OCI-M1 (cell line): Measurements from ENCODE around the gene DGKG.

Experiments
- DNase-seq: peaks from one replicate; lab custom pipeline; 2025; lab: John Stamatoyannopoulos, UW

DGKG gene

GRCh38 chr3:186275436-186275835 lies 86.6 kb downstream of the DGKG start:
- DNase-seq, result no peak

DNA sequence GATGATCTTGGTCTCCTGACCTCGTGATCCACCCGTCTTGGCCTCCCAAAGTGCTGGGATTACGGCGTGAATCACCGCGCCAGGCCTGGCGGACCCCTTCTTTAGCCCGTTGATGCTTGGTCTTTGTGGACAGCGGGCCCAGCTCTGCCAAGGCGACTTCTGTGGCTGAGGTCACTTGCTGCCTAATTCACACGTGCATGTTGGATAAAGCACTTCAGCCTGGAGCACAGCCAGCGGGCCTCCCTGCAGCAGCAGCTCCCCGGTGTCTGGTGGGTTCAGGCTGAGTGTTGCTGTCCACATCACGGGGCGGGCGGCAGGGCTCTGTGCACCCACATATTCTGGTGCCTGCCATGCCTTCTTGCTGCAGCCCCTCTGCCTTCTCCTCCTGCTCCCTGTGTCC lies 88.4 kb downstream of the DGKG start:
- DNase-seq, result no peak

DNA sequence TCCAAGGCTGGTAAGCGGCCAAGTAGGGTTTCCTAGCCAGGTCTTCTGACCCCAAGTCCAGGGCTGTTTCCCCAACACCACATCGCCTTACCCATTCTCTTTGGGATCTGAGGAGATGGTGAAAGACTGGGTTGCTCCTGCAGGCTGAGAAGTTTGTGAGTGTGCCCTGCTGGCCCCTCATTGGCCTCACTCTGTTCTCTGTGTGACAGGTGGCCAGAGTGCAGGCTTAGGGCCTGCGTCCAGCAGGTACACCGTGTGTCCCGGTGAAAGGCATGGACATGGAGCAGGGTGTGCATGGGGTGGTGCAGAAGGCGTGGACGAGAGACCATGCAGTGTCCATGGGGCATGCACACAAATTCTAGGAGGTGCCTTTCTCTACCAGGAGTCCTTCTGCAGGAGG lies 91.3 kb downstream of the DGKG start:
- no peak for DNase-seq

- peak; percentile 17 for DNase-seq
These were observed 93.2 kb downstream of the DGKG start for GRCh38 chr3:186268616-186269448.

DNA sequence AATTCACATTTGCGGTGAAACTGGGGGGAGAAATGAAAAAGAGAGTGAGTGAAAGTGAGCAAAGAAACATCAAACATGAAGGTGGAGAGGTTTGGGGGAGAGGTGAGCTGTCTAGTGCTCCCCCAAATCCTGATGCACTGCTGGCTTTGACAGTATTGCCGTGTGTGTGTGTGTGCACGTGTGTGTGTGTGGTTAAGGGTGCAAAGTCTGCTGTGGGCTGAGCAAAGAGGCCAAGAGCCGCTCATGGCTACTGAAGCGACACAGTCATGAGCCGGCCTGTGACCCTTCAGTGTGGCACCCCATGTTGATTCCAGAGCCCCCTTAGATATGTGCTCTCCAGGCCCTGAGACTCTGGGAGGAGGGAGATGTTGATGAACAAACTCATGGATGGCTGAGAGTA lies 94.3 kb downstream of the DGKG start:
- no peak for DNase-seq

GRCh38 chr3:186264608-186265400 lies 97.2 kb downstream of the DGKG start:
- no peak for DNase-seq

GRCh38 chr3:186261638-186262037 lies 100.4 kb downstream of the DGKG start:
- peak; percentile 0 for DNase-seq

- no peak for DNase-seq
These were observed 101.3 kb downstream of the DGKG start for GRCh38 chr3:186260726-186261125.

- peak; percentile 80 for DNase-seq
These were observed 102.2 kb downstream of the DGKG start for GRCh38 chr3:186259612-186260383.

- DNase-seq, result no peak
These were observed 103.1 kb downstream of the DGKG start for GRCh38 chr3:186258968-186259367.

GRCh38 chr3:186257866-186258265 lies 104.2 kb downstream of the DGKG start:
- no peak for DNase-seq

- DNase-seq, result peak; percentile 24
These were observed 106.2 kb downstream of the DGKG start for GRCh38 chr3:186255703-186256331.

DNA sequence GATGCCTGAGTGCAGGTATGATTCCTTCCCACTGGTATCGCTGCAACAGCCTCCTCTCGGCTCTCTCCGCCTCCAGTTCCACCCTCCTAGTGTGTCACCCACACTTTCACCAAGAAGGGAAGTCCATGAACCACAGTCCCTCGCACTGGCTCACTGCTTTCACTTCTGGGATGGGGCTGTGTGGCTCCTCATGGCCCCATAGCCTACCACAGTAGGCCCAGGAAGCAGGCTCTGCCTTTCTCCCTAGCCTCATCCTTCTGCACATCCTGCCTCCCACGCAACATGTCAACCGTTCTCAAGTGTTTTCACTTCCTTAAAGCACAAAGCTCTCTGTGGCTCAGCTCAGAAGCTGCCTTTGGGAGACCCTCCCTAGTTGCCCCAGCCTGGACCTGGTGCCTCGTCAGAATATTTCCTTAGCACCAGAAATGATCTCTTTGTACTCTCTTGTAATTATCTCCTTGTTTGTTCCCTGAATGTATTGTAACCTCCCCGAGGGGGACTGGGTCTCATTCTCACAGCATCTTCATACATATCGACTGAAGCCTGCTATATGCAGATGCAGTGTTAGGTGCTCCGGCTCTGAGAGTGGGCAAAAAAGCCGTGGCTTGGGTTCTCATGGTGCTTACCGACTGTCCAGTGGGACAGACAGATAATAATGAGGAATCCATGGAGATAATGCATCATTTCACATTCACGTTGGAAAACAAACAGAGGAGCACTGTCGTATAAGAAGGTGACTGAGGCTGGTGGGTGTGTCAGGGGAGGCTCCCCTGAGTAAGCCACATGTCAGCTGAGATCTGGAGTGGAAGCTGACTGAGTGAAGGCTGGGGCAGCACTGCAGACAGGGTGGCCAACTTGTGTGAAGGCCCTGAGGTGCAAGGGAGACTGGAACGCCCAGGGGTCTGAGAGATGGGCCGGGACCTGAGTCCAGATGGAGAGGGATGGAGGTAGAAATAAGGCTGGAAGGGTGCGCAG lies 107.1 kb downstream of the DGKG start:
- DNase-seq, result peak; percentile 41

GRCh38 chr3:186251948-186252619 lies 110.0 kb downstream of the DGKG start:
- DNase-seq, result peak; percentile 71

GRCh38 chr3:186248850-186249249 lies 113.2 kb downstream of the DGKG start:
- DNase-seq, result no peak

DNA sequence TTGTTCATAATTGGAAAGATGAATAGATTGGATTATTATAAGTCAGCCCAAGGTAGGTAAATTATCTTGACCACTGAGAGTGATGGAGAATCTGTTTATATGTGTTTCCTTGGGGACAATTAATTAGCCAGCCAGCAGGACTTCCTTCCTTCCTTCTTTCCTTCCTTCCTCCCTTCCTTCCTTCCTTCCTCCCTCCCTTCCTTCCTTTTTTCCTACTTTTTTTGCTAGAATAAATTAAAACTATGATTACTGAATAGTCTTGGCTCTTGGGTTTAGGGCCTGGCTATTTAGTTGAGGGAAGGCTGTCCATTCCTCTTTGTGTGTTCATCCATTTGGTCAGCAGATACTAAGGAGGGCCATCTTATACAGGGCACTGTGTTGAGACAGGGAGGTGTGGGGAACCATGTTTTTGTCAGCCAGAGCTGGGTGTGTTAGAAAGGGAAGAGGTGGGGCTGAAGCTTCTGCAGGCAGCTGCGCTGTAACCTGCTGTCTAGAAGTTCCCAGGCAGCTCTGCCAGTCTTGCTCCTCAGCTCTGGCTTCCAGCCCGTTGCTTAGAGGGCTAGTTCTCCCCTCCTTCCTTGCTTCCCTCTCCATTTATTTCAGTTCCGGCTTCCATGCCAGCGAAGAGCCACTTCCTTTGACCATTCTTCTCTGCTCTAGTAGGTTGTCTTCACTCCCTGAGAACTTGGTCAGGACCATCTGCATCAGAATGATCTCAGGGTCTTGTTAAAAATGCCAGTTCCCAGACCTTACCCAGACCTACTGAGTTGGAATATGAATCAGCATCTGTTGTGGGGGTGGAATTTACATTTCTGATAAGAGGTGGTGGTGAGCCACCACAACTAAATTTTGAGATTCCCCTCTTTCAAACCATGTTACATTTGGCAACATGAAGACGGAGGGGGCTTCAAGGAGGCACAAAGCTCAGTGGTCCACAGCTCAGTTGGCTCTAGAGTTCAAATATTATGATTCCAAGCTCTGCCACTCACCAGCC lies 113.9 kb downstream of the DGKG start:
- DNase-seq, result peak; percentile 26

- no peak for DNase-seq
These were observed 115.1 kb downstream of the DGKG start for GRCh38 chr3:186246941-186247340.

GRCh38 chr3:186244016-186244415 lies 118.0 kb downstream of the DGKG start:
- DNase-seq, result no peak
